CD4-positive, alpha-beta T cell treated with Interleukin-4 for 4 hours (primary cell): ENCODE results near the gene ARHGEF7.

Source experiments
- DNase-seq: peaks from one replicate; pipeline ENCODE4 v3.0.0-alpha.2; 2020

ARHGEF7 gene

GRCh38 chr13:111328574-111329410, 213.7 kb downstream of the ARHGEF7 start:
- no peak for DNase-seq

- DNase-seq: no peak
These were observed 214.5 kb downstream of the ARHGEF7 start for GRCh38 chr13:111329641-111330040.

DNA sequence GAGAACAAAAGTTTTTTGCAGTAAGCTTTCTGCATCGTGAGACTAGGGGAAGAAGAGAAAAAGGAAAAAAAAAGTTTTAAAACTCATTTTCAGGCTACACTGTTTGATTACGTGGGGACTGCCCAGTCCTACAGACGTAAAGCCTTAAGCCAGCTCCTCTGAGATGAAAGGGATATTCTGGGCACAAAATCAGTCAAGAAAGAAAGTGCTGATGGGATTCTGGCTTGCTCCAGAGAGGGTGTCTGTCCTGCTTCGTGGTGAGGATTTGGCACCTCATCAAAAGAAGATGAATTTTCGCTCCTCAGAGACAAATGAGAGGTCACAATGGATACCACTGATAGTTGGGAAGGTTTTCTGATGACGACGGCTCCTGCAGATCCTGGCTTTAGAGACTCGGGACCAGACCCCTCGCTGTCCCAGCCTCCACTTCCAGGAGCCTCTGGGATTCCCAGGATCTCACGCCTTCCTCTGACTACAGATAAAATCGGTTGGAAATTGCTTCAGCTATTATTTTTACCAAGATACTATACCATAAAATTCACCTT, 215.0 kb downstream of the ARHGEF7 start:
- DNase-seq: no peak

- no peak for DNase-seq
These were observed 220.2 kb downstream of the ARHGEF7 start for GRCh38 chr13:111335298-111335697.

- DNase-seq: no peak
These were observed 221.6 kb downstream of the ARHGEF7 start for GRCh38 chr13:111336666-111337065.

DNA sequence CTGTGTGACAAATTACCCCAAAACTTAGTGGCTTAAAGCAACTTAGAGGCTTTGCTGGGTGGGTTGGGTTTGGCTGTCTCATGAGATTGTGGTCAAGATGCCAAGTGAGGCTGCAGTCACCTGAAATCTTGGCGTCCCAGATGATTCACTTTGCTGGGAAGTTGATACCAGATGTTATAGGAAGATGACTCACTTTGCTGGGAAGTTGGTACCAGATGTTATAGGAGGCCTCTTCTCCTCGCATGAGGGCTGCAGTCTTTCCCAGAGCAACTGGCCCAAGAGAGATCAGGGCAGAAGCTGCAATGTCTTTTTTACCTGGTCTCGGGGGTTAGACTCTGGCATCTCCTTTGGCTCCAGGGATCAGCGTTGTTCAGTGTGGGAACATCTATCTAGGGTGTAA, 222.1 kb downstream of the ARHGEF7 start:
- DNase-seq: no peak

- no peak for DNase-seq
These were observed 222.6 kb downstream of the ARHGEF7 start for GRCh38 chr13:111337741-111338140.

GRCh38 chr13:111338841-111339240, 223.7 kb downstream of the ARHGEF7 start:
- no peak for DNase-seq

GRCh38 chr13:111339366-111340143, 224.4 kb downstream of the ARHGEF7 start:
- no peak for DNase-seq

GRCh38 chr13:111341886-111342285, 226.8 kb downstream of the ARHGEF7 start:
- no peak for DNase-seq

DNA sequence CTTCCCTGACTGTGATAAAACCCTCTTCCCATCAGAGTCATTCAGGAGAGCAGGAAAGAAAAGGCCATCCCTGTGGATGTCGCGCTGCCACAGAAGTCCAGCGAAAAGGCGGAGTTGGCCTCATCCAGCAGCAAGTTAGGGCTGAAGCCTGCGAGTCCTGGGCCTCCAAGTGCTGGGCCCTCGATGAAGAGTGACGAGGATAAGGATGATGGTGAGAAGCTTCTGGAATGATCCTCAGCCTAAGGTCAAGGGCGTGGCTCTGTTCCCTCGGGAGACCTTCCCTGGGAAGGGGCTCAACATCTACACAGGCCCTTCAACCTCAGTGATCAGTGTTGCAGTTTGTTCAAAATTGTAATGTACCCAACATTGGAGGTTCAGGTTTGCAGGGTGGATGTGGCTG, 227.6 kb downstream of the ARHGEF7 start:
- no peak for DNase-seq

- DNase-seq: no peak
These were observed 228.2 kb downstream of the ARHGEF7 start for GRCh38 chr13:111343186-111343805.

DNA sequence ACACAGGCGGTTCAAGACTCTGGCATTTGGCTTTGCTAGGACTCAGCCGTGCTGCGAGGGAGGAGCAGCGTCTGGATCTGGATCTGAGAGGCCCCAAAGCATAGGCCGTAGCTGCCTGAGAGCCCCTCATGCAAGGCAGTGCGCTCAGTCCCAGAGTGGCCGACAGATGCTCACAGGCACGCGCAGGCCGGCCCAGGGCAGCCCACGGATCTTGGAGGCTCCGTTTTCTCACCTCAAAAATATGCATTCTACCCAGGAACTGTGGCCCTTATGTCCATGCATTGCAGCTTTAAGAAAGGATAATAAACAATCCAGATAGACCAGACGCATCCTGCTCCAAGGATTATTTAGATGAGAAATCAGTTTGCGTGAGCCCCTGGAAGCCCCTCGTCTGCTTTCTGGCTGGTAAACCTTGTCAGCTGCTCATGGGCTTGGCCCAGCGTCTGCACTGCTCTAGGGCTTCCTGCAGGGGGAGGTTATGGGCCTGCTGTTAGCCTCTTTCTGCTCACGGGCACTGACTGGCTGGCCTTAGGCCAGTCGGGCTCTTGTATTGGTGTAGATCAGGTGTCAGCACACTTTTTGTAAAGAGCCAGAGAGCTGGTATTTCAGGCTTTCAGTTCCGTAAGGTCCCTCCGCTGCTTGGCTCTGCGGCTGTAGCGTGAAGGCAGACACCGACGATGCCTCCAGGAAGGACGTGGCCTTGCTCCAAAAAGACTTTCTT, 229.5 kb downstream of the ARHGEF7 start:
- no peak for DNase-seq

DNA sequence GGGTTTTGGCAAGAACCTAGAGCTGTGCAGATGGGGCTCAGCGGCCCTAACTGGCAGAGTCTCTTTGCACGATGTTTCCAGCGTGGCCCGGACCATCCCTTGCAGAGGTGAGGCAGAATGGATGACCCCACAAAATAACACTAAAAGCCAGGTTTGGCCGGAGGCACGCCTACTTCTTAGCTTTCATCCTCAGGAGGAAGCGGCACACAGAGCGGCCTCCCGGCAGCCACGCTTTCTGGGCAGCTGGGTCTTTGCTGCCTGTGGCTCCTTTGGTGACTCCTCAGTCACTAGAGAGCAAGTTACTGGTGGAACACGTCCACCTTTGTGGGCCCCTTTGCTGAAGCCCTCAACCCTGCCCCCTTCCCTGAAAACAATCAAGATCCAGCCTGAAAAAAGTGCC, 230.6 kb downstream of the ARHGEF7 start:
- no peak for DNase-seq

DNA sequence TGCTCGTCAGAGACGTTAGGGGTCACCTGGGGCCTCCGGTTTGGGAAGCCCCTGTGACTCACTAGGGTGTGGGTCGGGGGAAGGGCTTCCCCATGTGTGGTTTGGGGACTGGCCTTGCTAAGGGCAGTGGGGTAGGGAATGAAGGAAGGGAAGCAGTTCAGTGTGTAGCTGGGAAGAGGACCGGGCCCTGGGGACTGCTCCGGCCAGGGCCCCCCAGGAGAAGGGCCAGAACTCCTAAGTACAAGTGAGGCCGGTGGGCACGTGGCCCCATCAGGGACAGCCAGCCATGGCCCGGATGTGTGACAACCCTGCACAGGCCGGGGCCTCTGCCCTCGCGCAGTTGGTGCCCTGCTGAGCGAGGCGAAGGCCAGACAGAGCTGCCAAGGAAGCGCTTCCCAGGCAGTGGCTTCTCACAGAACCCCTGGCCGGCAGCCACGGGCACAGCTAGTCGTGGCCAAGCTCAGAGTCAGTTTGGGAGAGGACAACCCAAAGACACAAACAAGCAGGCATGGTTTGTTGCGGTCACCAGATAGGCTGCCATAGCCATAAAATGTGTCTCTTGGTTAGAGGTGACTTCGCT, 231.1 kb downstream of the ARHGEF7 start:
- no peak for DNase-seq

DNA sequence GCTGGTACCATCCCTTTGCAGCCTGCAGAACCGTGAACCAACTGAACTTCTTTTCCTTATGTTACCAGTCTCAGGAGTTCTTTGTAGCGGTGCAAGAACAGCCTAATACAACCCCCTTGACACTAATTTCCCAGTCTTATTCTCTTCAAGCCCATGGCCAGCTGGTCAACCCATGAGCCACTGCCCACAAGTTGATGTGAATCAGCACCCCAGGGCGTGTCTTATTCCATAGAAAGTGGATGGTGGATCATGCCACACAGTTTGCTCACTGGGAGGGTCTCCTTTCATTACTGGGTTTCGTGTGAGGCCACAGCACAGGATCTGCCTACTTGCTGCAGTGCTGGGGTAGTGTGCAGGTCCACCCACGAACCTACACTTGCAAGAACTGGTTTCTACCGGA, 232.3 kb downstream of the ARHGEF7 start:
- no peak for DNase-seq

DNA sequence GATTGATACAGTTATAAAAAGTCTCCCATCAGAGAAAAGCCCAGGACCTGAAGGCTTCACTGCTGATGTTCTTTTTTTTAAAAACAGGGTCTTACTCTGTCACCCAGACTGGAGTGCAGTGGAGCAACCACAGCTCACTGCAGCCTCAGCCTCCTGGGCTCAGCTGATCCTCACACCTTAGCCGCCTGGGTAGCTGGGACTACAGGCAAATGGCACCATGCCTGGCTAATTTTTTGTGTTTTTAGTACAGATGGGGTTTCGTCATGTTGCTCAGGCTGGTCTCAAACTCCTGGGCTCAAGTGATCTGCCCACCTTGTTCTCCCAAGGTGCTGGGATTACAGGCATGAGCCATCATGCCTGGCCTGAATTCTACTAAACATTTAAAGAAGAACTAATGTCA, 238.4 kb downstream of the ARHGEF7 start:
- no peak for DNase-seq

DNA sequence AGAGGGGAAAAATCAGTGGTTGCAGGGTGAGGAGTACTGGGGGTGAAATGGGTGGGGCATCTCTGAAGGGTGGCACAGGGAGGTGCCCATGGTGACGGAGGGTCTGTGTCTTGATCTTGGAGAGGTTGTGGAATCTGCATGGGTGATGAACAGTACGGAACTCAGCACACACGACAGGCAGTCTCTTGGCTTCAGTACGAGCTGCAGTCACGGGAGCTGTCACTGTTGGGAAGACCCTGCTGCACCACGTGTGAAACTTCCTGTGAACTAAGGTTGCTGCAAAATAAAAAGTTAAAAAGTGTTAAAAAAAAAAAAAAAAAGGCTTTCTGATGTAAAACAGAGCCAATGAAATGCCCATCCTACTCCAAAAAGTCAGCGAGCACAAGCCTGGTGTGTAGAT, 239.7 kb downstream of the ARHGEF7 start:
- DNase-seq: no peak
